ENCODE data around the gene FAM229A. TPM values are rescaled to one million over a fixed set of nuclear protein-coding genes. Genes with fewer than 3 reads are reported as not detected.
A peak's percentile ranks its signal among the peaks of the same experiment; 100 is the strongest.

The FAM229A gene
- total RNA-seq, 4 donors from 2014 or later, result 9.4 to 23.5 (median 16.3) TPM

DNA sequence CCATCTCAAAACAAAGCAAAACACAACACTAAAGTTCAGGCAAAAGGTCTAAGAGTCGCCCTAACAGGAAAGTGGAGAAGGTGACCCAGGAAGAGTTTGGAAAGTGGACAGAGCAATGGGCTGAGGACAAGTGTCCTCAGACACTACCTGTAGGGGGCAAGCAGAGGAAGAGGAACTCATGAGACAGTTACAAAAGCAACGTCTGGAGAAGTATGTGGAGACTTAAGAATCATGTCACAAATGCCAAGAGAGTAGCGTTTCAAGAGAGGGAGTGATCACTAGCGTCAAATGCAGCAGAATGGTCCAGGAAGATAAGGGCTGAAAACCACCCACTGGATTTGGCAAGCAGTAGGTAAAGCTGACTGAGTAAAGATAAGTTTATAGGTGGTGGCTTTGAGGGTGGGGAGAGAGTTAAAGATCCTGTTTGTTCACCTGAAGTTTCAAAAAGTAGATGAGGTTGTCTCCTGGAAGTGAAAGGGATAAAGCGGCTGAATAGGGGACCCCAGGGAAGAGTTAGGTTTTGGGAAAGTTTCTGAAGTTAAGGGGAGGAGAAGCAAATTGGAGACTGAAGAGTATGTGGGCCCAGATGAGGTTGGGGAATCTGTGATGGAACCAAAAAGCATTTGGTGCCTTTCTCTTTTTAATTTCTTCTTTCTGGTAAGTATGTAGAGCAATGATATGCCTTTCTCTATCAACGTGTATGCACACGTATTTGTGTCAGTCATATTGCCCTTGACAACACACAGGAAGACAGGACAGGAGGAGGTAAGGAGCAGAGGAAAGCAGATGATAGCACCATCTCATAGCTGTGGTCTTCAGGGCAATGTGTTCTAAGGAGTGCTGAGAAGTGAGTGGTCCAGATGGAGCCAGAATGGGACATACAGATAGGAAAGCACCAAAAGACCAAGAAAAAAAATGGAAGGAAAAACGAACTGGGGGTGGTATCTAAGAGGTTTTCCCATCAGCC is 28.9 kb upstream of the FAM229A start:
- no peak overlapping the region for H3K4me3 ChIP-seq
- H3K27ac ChIP-seq, result no peak overlapping the region
- H3K9me3 ChIP-seq, result no peaks in the 10 kb centered on the region
- no peaks in the 10 kb centered on the region for H3K27me3 ChIP-seq
- WGBS, 2 donors, result 67 to 75% methylated on average over 8 of the region's 8 CpGs
- peaks cover 3 to 51% (median 17%) of the 10 kb centered on the region in 4 donors for H3K4me1 ChIP-seq
- TF ChIP-seq EP300 (IDR thresholded peaks at IDR 0.05) (no peak), POLR2A (IDR thresholded peaks at IDR 0.05) (no peak)
- TF ChIP-seq, protein P1, sequence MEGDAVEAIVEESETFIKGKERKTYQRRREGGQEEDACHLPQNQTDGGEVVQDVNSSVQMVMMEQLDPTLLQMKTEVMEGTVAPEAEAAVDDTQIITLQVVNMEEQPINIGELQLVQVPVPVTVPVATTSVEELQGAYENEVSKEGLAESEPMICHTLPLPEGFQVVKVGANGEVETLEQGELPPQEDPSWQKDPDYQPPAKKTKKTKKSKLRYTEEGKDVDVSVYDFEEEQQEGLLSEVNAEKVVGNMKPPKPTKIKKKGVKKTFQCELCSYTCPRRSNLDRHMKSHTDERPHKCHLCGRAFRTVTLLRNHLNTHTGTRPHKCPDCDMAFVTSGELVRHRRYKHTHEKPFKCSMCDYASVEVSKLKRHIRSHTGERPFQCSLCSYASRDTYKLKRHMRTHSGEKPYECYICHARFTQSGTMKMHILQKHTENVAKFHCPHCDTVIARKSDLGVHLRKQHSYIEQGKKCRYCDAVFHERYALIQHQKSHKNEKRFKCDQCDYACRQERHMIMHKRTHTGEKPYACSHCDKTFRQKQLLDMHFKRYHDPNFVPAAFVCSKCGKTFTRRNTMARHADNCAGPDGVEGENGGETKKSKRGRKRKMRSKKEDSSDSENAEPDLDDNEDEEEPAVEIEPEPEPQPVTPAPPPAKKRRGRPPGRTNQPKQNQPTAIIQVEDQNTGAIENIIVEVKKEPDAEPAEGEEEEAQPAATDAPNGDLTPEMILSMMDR (IDR thresholded peaks at IDR 0.05), result no peak
- peaks cover 0 to 63% (median 0%) of the 10 kb centered on the region in 3 donors for H3K36me3 ChIP-seq
- no peak for DNase-seq (ENCODE audit: low spot score in 2 of 2)

DNA sequence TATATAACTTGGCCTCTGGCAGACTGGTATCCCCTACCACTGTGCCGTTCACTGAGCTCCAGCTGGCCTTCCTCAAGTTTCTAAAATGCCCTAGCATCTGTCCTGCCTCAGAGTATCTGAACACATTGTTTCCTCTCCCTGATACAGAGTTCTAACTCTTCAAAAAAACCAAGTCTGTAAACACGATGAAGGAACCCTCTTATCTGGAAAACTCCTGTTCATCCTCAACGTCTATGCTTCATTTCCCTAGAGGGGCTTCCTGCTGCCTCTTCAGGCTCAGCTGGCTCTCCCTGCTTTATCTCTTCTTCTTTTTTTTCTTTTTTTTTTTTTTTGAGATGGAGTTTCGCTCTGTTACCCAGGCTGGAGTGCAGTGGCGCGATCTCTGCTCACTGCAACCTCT is 26.4 kb upstream of the FAM229A start:
- H3K9me3 ChIP-seq, result no peaks in the 10 kb centered on the region
- H3K27ac ChIP-seq, result no peak overlapping the region
- no peak for DNase-seq (ENCODE audit: low spot score in 2 of 2)
- H3K4me3 ChIP-seq, result no peak overlapping the region
- H3K36me3 ChIP-seq, result peaks cover 0 to 88% (median 0%) of the 10 kb centered on the region in 3 donors
- TF ChIP-seq, protein P1 (IDR thresholded peaks at IDR 0.05), result no peak
- TF ChIP-seq EP300 (IDR thresholded peaks at IDR 0.05), result no peak
- TF ChIP-seq POLR2A (IDR thresholded peaks at IDR 0.05), result no peak
- WGBS, 2 donors, result 84 to 88% methylated on average over 6 of the region's 6 CpGs
- peaks cover 3 to 43% (median 14%) of the 10 kb centered on the region in 4 donors for H3K4me1 ChIP-seq
- no peaks in the 10 kb centered on the region for H3K27me3 ChIP-seq

DNA sequence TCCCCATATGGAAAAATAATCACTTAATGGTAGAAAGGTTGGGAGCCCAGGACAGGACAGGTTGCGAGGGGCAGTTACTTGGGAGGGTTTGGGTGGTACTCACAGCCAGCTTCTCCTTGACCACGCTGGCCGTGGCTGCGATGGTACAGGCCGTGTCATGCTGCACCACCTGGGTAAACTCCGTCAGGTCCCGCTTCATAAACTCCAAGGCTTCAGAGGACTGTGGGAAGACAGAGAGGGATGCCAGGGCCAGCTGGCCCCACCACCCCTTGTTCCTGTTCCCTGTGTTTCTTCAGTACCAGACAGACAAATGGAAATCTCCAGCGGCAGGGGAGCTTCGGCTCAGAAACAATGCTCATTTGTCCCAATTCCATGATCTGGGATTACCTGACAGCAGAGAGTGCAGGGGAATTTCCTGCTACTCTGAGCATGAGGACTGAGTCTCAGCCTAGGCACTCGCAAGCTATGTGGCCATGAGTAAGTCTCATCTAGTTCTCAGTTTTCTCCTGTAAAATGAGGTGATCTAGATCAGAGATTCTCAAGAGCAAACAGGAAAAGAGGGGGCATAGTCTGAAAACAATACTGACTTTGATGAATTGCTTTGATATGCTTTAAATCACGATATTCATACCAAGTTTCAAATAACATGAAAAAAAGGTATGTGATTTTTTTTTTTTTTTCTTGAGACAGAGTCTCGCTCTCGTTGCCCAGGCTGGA is 24.5 kb upstream of the FAM229A start:
- peaks cover 0 to 25% (median 3%) of the 10 kb centered on the region in 4 donors for H3K4me1 ChIP-seq
- 82 to 89% methylated on average over 13 of the region's 13 CpGs for WGBS, 2 donors
- DNase-seq (ENCODE audit: low spot score in 2 of 2), result no peak
- no peak overlapping the region for H3K27ac ChIP-seq
- H3K4me3 ChIP-seq, result no peak overlapping the region
- TF ChIP-seq, protein P1 (IDR thresholded peaks at IDR 0.05), result no peak
- TF ChIP-seq POLR2A (IDR thresholded peaks at IDR 0.05) (no peak), EP300 (IDR thresholded peaks at IDR 0.05) (no peak)
- peaks cover 0 to 100% (median 4%) of the 10 kb centered on the region in 3 donors for H3K36me3 ChIP-seq
- no peaks in the 10 kb centered on the region for H3K27me3 ChIP-seq
- H3K9me3 ChIP-seq, result no peaks in the 10 kb centered on the region

DNA sequence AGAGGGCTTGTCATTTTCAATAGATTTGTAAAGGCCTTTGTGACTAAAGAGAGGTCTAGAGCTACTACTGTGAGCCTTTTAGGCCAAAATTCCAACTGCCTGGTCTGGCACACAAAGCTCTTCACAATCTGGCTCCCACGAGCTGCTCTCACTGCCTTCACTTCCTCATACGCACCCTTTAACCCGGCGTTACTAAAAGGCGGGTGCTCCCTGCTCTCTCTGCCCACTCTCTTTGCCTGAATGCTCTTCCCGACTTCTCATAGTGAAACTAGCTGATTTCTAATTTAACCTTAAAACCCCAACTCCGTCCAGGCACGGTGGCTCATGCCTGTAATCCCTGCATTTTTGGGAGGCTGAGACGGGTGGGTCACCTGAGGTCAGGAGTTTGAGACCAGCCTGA is 17.8 kb upstream of the FAM229A start:
- TF ChIP-seq POLR2A (IDR thresholded peaks at IDR 0.05) (no peak), EP300 (IDR thresholded peaks at IDR 0.05) (peak in 1 of 2 donors; percentile 8)
- TF ChIP-seq, protein P1 (IDR thresholded peaks at IDR 0.05), result no peak
- Histone ChIP-seq H3K36me3 (peaks cover 2 to 100% (median 35%) of the 10 kb centered on the region in 3 donors), H3K27me3 (no peaks in the 10 kb centered on the region), H3K4me1 (peaks cover 0 to 11% (median 0%) of the 10 kb centered on the region in 4 donors), H3K9me3 (no peaks in the 10 kb centered on the region), H3K27ac (peak overlapping the region in 2 of 4 donors; percentile 55 to 70), H3K4me3 (no peak overlapping the region)
- 56 to 62% methylated on average over 9 of the region's 9 CpGs for WGBS, 2 donors
- DNase-seq (ENCODE audit: low spot score in 2 of 2), result no peak

Measured in tibial nerve (tissue), 4 donors.